Measurements from ENCODE around the gene DNAH11. TPM values are rescaled to one million over a fixed set of nuclear protein-coding genes. Genes with fewer than 3 reads are reported as not detected.

DNAH11 gene
- total RNA-seq, 1 experiment from 2014 or later = 0.91 TPM

- TF ChIP-seq, protein P1, sequence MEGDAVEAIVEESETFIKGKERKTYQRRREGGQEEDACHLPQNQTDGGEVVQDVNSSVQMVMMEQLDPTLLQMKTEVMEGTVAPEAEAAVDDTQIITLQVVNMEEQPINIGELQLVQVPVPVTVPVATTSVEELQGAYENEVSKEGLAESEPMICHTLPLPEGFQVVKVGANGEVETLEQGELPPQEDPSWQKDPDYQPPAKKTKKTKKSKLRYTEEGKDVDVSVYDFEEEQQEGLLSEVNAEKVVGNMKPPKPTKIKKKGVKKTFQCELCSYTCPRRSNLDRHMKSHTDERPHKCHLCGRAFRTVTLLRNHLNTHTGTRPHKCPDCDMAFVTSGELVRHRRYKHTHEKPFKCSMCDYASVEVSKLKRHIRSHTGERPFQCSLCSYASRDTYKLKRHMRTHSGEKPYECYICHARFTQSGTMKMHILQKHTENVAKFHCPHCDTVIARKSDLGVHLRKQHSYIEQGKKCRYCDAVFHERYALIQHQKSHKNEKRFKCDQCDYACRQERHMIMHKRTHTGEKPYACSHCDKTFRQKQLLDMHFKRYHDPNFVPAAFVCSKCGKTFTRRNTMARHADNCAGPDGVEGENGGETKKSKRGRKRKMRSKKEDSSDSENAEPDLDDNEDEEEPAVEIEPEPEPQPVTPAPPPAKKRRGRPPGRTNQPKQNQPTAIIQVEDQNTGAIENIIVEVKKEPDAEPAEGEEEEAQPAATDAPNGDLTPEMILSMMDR (IDR thresholded peaks at IDR 0.05; ENCODE audit: unreplicated experiment) = no peak
- H3K4me1 Mint-ChIP-seq (ENCODE audit: insufficient read depth, unreplicated experiment) = peaks cover 6% of the 10 kb centered on the region
- DNase-seq (ENCODE audit: unreplicated experiment) = no peak
- H3K27me3 Mint-ChIP-seq (ENCODE audit: insufficient read depth, unreplicated experiment) = peaks cover 10% of the 10 kb centered on the region
- H3K36me3 Mint-ChIP-seq (ENCODE audit: insufficient read depth, unreplicated experiment) = peaks cover 6% of the 10 kb centered on the region
- no peak overlapping the region for H3K4me3 Mint-ChIP-seq (ENCODE audit: unreplicated experiment)
- ChIA-PET POLR2A (no interaction called here), CTCF (interaction anchor here (0.6 to 1.8 kb wide), 2 partner anchors 510 to 571 kb away, joined by 3 to 5 read pairs; no protein-coding TSS in a partner anchor)
- no peak overlapping the region for H3K27ac Mint-ChIP-seq (ENCODE audit: low read depth, unreplicated experiment)
- no peaks in the 10 kb centered on the region for H3K9me3 Mint-ChIP-seq (ENCODE audit: unreplicated experiment)
- no TSS peak for BruUV-seq (replicated peaks)
- intact Hi-C loops (cut with micrococcal nuclease) = loop anchor here (10.0 kb wide), 2 partner anchors 219 to 769 kb away; partner anchors contain the start of gene DNAH11
Measured at GRCh38 chr7:21763818-21764217, 221.0 kb downstream of the DNAH11 start.

- peaks cover 6% of the 10 kb centered on the region for H3K36me3 Mint-ChIP-seq (ENCODE audit: insufficient read depth, unreplicated experiment)
- POLR2A ChIA-PET = interaction anchor here (0.6 to 1.3 kb wide), 2 partner anchors 179 to 657 kb away, joined by 3 read pairs; no protein-coding TSS in a partner anchor
- BruUV-seq (replicated peaks) = no TSS peak
- DNase-seq (ENCODE audit: unreplicated experiment) = no peak
- no peaks in the 10 kb centered on the region for H3K4me1 Mint-ChIP-seq (ENCODE audit: insufficient read depth, unreplicated experiment)
- peaks cover 10% of the 10 kb centered on the region for H3K27me3 Mint-ChIP-seq (ENCODE audit: insufficient read depth, unreplicated experiment)
- TF ChIP-seq, protein P1 (IDR thresholded peaks at IDR 0.05; ENCODE audit: unreplicated experiment) = no peak
- intact Hi-C loops (cut with micrococcal nuclease) = loop anchor here (2.0 to 10.0 kb wide), 4 partner anchors 199 to 771 kb away; partner anchors contain the start of gene DNAH11
- no peak overlapping the region for H3K4me3 Mint-ChIP-seq (ENCODE audit: unreplicated experiment)
- CTCF ChIA-PET = interaction anchor here (1.0 to 4.7 kb wide), 12 partner anchors 10 to 988 kb away, joined by 3 to 72 read pairs (median 8); no protein-coding TSS in a partner anchor
- no peak overlapping the region for H3K27ac Mint-ChIP-seq (ENCODE audit: low read depth, unreplicated experiment)
- H3K9me3 Mint-ChIP-seq (ENCODE audit: unreplicated experiment) = no peaks in the 10 kb centered on the region
Measured at GRCh38 chr7:21766218-21766617, 223.4 kb downstream of the DNAH11 start.

DNA sequence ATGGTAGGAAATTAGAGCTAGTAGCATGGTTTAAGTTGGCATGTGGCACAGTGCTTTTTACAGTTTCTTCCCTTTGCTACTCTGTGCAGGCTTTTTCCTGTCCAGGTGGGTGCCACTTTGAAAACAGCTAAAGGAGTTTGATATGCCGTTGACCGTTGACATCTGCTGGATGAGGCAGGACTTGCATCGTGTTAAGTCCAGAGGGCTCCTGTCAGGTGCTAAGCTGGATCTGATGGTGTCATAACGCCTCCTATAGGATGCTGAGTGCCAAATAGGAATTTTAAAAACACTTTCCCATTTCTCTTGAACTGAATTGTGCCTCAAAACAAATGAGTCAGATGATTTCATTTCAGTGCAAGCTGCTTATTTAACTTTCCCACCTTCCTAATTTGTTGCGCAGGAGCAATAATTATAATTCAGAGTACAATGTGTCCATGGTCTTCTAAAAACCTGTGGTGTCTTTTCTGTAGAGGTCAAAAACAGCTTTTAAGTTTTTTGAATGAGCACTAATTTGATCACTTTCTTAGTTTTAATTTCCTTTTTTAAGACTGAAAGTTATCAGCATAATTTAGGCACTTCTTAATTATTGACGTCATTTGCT, 224.6 kb downstream of the DNAH11 start:
- TF ChIP-seq, protein P1 (IDR thresholded peaks at IDR 0.05; ENCODE audit: unreplicated experiment) = peak; percentile 85
- POLR2A ChIA-PET = interaction anchor here (0.7 to 1.5 kb wide), 4 partner anchors 341 to 616 kb away, joined by 3 to 8 read pairs (median 4); no protein-coding TSS in a partner anchor
- H3K36me3 Mint-ChIP-seq (ENCODE audit: insufficient read depth, unreplicated experiment) = peaks cover 6% of the 10 kb centered on the region
- CTCF ChIA-PET = interaction anchor here (0.6 to 4.7 kb wide), 75 partner anchors 9 to 1395 kb away, joined by 3 to 72 read pairs (median 4); partner anchors contain the start of gene CDCA7L
- BruUV-seq (replicated peaks) = no TSS peak
- no peak overlapping the region for H3K4me3 Mint-ChIP-seq (ENCODE audit: unreplicated experiment)
- peak; percentile 88 for DNase-seq (ENCODE audit: unreplicated experiment)
- H3K27ac Mint-ChIP-seq (ENCODE audit: low read depth, unreplicated experiment) = no peak overlapping the region
- H3K4me1 Mint-ChIP-seq (ENCODE audit: insufficient read depth, unreplicated experiment) = no peaks in the 10 kb centered on the region
- intact Hi-C loops (cut with micrococcal nuclease) = loop anchor here (1.0 to 10.0 kb wide), 10 partner anchors 200 to 987 kb away; partner anchors contain the start of gene DNAH11
- H3K27me3 Mint-ChIP-seq (ENCODE audit: insufficient read depth, unreplicated experiment) = peaks cover 10% of the 10 kb centered on the region
- H3K9me3 Mint-ChIP-seq (ENCODE audit: unreplicated experiment) = no peaks in the 10 kb centered on the region

DNA sequence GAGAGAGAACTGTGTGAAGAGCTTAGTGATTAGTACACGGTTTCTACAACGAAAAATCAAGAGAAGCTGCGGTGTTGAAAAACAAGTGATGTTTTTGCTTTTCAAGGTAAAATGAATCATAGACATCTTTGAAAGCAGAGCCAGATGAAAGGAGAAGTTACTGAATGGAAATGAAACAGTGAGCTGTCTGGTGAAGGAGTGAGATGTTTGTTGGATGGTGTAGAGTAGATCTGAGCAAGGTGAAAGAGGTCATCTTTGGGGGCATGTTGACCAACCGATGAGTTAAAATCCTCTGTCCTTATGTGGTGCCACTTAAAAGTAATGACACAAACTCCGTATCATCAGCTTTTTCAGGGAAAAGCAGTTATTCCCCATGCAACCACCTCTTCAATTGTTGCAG, 225.4 kb downstream of the DNAH11 start:
- POLR2A ChIA-PET = interaction anchor here (0.6 to 1.5 kb wide), 5 partner anchors 29 to 504 kb away, joined by 3 to 8 read pairs (median 3); no protein-coding TSS in a partner anchor

More for the DNA sequence above, 225.4 kb downstream of the DNAH11 start:
- no TSS peak for BruUV-seq (replicated peaks)
- DNase-seq (ENCODE audit: unreplicated experiment) = no peak
- Mint-ChIP-seq H3K9me3 (ENCODE audit: unreplicated experiment) (no peaks in the 10 kb centered on the region), H3K4me3 (ENCODE audit: unreplicated experiment) (no peak overlapping the region), H3K27ac (ENCODE audit: low read depth, unreplicated experiment) (no peak overlapping the region), H3K27me3 (ENCODE audit: insufficient read depth, unreplicated experiment) (peaks cover 10% of the 10 kb centered on the region), H3K4me1 (ENCODE audit: insufficient read depth, unreplicated experiment) (no peaks in the 10 kb centered on the region), H3K36me3 (ENCODE audit: insufficient read depth, unreplicated experiment) (peaks cover 6% of the 10 kb centered on the region)
- intact Hi-C loops (cut with micrococcal nuclease) = loop anchor here (5.0 to 10.0 kb wide), 3 partner anchors 201 to 773 kb away; partner anchors contain the start of gene DNAH11
- CTCF ChIA-PET = interaction anchor here (0.6 to 4.7 kb wide), 39 partner anchors 8 to 1505 kb away, joined by 3 to 72 read pairs (median 5); partner anchors contain the start of gene CDCA7L
- TF ChIP-seq, protein P1 (IDR thresholded peaks at IDR 0.05; ENCODE audit: unreplicated experiment) = no peak

Measured in MCF 10A (cell line).